Panc1 (cell line): ENCODE results near the gene COL26A1. TPM values are rescaled to one million over a fixed set of nuclear protein-coding genes. Genes with fewer than 3 reads are reported as not detected.

ENCODE experiments used
- ATAC-seq: fragments of 200-7000 bp; cut with Tn5 transposase; 2 replicates; pipeline ENCODE4 v1.9.1; 2020; ENCODE audit warnings: mild to moderate bottlenecking, moderate library complexity
- BruUV-seq: library from RNA; stranded (reverse); fragments of 400-500 nt; replicated peaks from 2 replicates; lab custom pipeline; 2021; lab: Mats Ljungman, UMichigan
- CTCF ChIA-PET: fragments of 300-600 bp; sonication (Branson Sonifier 250); formaldehyde crosslinking; loops from one replicate; lab custom pipeline; 2022; ENCODE audit warnings: antibody characterized with exemption; lab: Charles Lee
- POLR2A ChIA-PET: fragments of 300-600 bp; sonication (Branson Sonifier 250); formaldehyde crosslinking; loops from one replicate; lab custom pipeline; 2022; ENCODE audit warnings: antibody characterized with exemption; lab: Charles Lee
- DNase-seq: peaks from one replicate; pipeline ENCODE4 v3.0.0-alpha.2; 2010; ENCODE audit warnings: low read depth, low spot score
- H3K27ac ChIP-seq: 2 replicates; pipeline ENCODE4 v1.5.1; 2011; ENCODE audit warnings: mild to moderate bottlenecking, low read length, inconsistent platforms
- H3K27me3 ChIP-seq: fragments of 200-500 bp; sonication (Bioruptor generic); 2 replicates; pipeline ENCODE4 v1.6.0; 2014; ENCODE audit warnings: low read length, inconsistent platforms; ENCODE audit not compliant: control insufficient read depth, insufficient read depth
- H3K36me3 ChIP-seq: fragments of 200-500 bp; sonication (Bioruptor generic); 2 replicates; pipeline ENCODE4 v1.5.1; 2014; ENCODE audit warnings: inconsistent platforms, mild to moderate bottlenecking, low read length, moderate library complexity; ENCODE audit not compliant: control insufficient read depth, insufficient read depth
- H3K4me1 ChIP-seq: 2 replicates; pipeline ENCODE4 v1.5.1; 2011; ENCODE audit warnings: inconsistent platforms, mild to moderate bottlenecking, low read length, moderate library complexity; ENCODE audit not compliant: control insufficient read depth, insufficient read depth
- H3K4me3 ChIP-seq, 2 experiments: 2 replicates each; pipeline ENCODE4 v1.5.1; 2011 to 2012; ENCODE audit warnings: low read depth in 2 of 2, low read length in 2 of 2, mild to moderate bottlenecking in 2 of 2, inconsistent platforms in 1 of 2, moderate library complexity in 1 of 2
- H3K9me3 ChIP-seq: fragments of 200-500 bp; sonication (Bioruptor generic); 2 replicates; pipeline ENCODE4 v1.5.1; 2014; ENCODE audit warnings: low read depth, mild to moderate bottlenecking, inconsistent platforms, low read length, moderate library complexity; ENCODE audit not compliant: control insufficient read depth, insufficient read depth
- CTCF ChIP-seq: fragments of 450-650 bp; IDR thresholded peaks from 2 replicates; pipeline ENCODE4 v1.5.1; 2017; ENCODE audit warnings: mild to moderate bottlenecking
- POLR2AphosphoS5 ChIP-seq: IDR thresholded peaks from 2 replicates; pipeline ENCODE4 v1.6.1; 2012; ENCODE audit warnings: mild to moderate bottlenecking, low read depth, low read length, moderate library complexity
- REST ChIP-seq, 2 experiments: IDR thresholded peaks; 2 replicates each; pipeline ENCODE4 v1.6.1; 2011 to 2012; ENCODE audit warnings: low read depth in 2 of 2, control low read depth in 1 of 2, low read length in 1 of 2, mild to moderate bottlenecking in 1 of 2, moderate library complexity in 1 of 2; ENCODE audit not compliant: insufficient read depth in 1 of 2
- SIN3A ChIP-seq: IDR thresholded peaks from 2 replicates; pipeline ENCODE4 v1.6.1; 2012; ENCODE audit warnings: low read depth, mild to moderate bottlenecking, low read length, moderate library complexity, borderline replicate concordance; ENCODE audit not compliant: insufficient read depth
- TCF7L2 ChIP-seq: IDR thresholded peaks from 2 replicates; pipeline ENCODE4 v1.6.1; 2011; ENCODE audit warnings: mild to moderate bottlenecking, low read depth, low read length, inconsistent platforms
- in situ Hi-C: cut with HindIII; loops from 2 replicates; pipeline ENCODE4 v1.10.0; 2016; ENCODE audit warnings: low sequenced_read_pairs, low pct_unique_long_range_greater_than_20kb
- intact Hi-C: fragments of 100-400 bp; cut with micrococcal nuclease; formaldehyde crosslinking; loops from one replicate; pipeline ENCODE4 v1.10.0; 2022; ENCODE audit not compliant: unreplicated experiment
- total RNA-seq: library from RNA; stranded (reverse); gene quantifications from one replicate; pipeline ENCODE4 v1.2.1, GENCODE V29; 2021; ENCODE audit not compliant: unreplicated experiment

Gene COL26A1
- total RNA-seq, 1 experiment from 2014 or later: 25.8 TPM

GRCh38 chr7:101363196-101363733 is 590 bp downstream of the COL26A1 start:
- intact Hi-C loops (loop anchor here (10.0 kb wide), 2 partner anchors 52 to 142 kb away; no protein-coding TSS in a partner anchor), in situ Hi-C loops (no loop called here)
- CTCF ChIA-PET: interaction anchor here (0.6 to 1.0 kb wide), 9 partner anchors 38 to 143 kb away, joined by 3 to 13 read pairs (median 5); no protein-coding TSS in a partner anchor
- Histone ChIP-seq H3K4me3 (peak overlapping the region; percentile 58 to 69), H3K4me1 (peaks cover 14% of the 10 kb centered on the region), H3K9me3 (no peaks in the 10 kb centered on the region), H3K36me3 (no peaks in the 10 kb centered on the region), H3K27me3 (no peaks in the 10 kb centered on the region), H3K27ac (peak overlapping the region; percentile 86)
- POLR2A ChIA-PET: interaction anchor here (0.7 kb wide), 1 partner anchor 77 kb away, joined by 15 read pairs; no protein-coding TSS in a partner anchor
- peak; percentile 61 for ATAC-seq
- BruUV-seq: no TSS peak
- no peak for TF ChIP-seq TCF7L2
- TF ChIP-seq CTCF: no peak
- no peak for TF ChIP-seq POLR2AphosphoS5
- TF ChIP-seq SIN3A: no peak
- TF ChIP-seq REST (IDR thresholded peaks at IDR 0.05; ENCODE audit: insufficient read depth in 1 of 2, low read depth in 2 of 2, low read length in 1 of 2): no peak
- no peak for DNase-seq

GRCh38 chr7:101363734-101364374 is 1.2 kb downstream of the COL26A1 start:
- Histone ChIP-seq H3K4me1 (peaks cover 18% of the 10 kb centered on the region), H3K4me3 (peak overlapping the region; percentile 58 to 69), H3K27me3 (no peaks in the 10 kb centered on the region), H3K9me3 (no peaks in the 10 kb centered on the region), H3K27ac (peak overlapping the region; percentile 86), H3K36me3 (no peaks in the 10 kb centered on the region)
- DNase-seq (peak; percentile 7), ATAC-seq (peak; percentile 94)
- POLR2A ChIA-PET: interaction anchor here (0.7 kb wide), 1 partner anchor 152 kb away, joined by 3 read pairs; no protein-coding TSS in a partner anchor
- in situ Hi-C loops: no loop called here
- intact Hi-C loops: loop anchor here (10.0 kb wide), 2 partner anchors 51 to 141 kb away; no protein-coding TSS in a partner anchor
- CTCF ChIA-PET: interaction anchor here (0.7 to 1.2 kb wide), 5 partner anchors 11 to 130 kb away, joined by 3 to 4 read pairs (median 3); no protein-coding TSS in a partner anchor
- TF ChIP-seq SIN3A: no peak
- no peak for TF ChIP-seq POLR2AphosphoS5
- TF ChIP-seq TCF7L2: peak; percentile 41; the same call in 1 of the 2 replicates
- TF ChIP-seq REST (IDR thresholded peaks at IDR 0.05; ENCODE audit: insufficient read depth in 1 of 2, low read depth in 2 of 2, low read length in 1 of 2): no peak
- TF ChIP-seq CTCF: peak; percentile 97
- BruUV-seq: no TSS peak
